CD4-positive, alpha-beta T cell treated with Interferon alpha-2 for 1 hour (primary cell): ENCODE results near the gene DPF3.

Experiments used
- DNase-seq, 2 donors: peaks; one replicate each; pipeline ENCODE4 v3.0.0-alpha.2; 2020 to 2022

DPF3 gene

GRCh38 chr14:72739446-72740405, 154.2 kb downstream of the DPF3 start:
- DNase-seq = no peak

DNA sequence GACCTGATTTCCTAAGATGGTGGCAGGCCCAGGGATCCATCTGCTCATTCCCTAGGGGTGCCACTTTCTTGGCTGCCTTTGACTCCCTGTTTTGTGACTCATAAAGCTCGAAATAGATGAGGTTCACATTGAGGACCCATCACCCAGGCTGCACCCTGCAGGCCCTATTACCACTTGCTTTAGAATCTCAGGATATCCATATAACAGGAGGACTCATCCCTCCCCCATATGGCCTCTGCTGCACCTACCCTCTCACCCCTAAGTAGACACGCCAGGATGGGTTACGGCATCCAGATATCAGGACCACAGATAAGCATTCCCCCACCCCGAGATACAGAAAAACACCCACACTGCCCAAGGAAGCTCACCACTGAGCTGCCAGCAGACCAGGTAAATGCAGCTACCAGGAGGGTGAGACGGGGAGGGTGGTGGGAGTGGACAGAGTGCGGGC, 155.7 kb downstream of the DPF3 start:
- DNase-seq = no peak

- DNase-seq = no peak
Measured at GRCh38 chr14:72737560-72737943, 156.3 kb downstream of the DPF3 start.

DNA sequence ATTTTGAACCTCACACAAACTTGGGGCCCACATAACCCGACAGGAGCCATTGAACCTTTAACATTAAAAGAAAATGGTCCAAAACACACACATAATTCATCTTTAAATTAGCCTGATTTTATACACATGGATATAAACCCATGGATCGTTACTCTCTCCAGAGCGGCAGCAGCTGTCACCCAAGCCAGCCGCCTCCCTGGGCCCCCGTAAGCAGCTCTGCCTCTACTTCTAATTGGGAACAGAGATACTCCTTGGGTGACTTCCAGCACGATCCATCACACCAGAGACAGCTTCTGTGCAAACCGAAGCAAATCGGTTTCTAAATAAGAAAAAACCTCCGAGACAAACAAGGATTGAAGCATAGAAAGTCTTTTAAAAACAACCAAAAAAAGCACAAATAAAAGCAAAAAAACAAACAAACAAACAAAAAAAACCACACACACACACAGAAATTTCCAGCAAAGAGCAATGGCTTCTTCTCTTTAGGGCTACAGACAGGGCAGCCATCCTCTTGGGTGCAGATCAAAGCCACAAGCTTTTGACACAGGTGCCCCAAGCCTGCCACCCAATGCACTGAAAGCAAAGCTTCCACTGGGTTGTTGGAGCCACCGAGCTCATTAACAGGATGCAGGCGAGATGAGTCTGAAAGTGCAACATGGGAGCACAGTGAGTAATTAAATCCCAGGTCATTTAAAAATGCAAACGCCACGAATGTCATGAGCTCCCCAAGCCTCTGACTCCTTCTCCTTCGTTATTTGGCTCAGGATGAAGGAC, 156.9 kb downstream of the DPF3 start:
- DNase-seq = no peak

DNA sequence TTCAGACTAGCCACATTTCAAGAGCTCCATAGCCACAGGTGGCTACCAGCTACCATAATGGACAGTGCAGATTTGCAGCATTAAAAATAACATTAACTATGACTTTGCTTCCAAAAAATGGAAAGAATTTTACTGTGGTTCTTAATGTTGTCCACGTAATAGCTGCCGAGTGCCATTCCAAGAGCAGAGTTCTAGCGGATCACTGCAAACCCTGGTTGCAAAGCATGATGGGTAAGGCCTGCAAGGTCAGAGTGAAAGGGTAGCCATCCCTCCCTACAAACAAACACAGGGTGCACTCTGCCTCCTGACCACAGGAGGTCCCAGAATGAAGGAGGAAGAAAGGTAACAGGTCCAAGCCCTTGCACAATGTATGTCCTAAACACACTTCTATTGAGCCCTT, 157.6 kb downstream of the DPF3 start:
- DNase-seq = no peak

DNA sequence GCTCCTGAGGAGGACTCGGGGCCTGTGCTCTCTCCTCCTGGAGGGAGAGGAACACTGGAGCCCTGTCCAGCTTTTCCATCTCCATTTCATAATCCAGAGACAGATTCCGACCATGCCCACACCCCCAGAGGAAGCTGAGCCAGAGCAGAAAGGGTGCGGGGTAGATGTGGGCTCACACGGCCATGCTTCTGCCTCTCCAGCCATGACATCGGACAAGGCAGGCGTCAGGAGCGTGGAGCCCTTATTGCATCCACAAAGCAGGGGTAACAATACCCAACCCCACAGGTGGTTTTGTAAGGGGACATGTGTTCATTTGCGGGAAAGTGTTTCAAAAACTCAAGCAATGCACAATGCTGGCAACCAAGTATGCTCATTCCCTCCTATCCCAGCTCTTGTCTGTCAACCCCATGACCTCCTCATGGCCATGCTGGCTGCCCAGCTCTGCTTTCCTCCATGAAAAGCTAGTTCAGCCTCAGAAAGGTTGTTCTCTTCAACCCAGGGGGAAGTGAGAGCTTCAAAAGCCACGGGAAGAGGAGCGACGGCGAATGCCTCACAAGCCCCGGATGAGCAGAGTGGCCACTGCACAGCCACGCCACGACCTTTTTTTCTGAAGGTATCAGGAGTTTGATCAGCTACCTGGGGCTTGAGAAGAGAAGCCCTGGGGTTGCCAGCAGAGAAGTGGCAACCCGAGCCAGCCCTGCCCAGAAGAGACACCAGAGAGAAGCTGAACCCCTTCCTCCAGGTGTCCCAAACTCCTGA, 161.7 kb downstream of the DPF3 start:
- DNase-seq = no peak

DNA sequence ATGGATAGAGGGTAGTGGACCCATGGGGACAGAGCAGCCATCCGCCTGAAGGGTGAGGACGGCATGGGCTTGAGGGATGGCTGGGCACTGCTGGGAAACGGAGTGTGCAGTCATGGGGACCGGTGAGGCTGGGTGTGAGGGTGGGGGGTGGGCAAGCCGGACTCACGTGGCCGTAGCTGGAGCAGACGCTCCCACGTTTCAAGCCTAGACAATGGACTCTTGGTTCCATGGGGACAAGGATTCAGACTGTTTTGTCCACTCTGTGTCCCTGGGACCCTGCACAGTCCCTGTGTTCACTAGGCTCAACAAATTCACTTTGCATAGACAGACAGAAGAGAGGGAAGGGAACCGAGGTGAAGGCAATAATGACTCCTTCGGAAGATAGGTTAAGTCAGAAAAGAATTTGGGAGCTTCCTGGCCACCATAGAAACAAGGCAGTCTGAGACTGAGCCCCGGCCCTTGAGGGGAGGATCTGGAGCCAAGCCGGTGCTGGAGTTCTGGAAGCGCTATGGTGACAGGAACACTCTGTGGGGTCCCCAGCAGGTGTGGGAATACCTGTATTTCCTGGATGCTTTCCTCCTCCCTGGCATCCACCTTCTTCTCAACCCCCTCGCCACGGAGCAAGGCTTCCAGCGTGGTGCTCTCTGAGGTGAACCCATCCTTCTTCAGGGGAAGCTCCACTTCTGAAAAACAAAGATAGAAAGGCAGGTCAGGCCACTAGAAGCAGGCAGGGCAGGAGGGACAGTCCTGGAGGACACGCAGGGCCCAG, 162.5 kb downstream of the DPF3 start:
- no peak for DNase-seq

DNA sequence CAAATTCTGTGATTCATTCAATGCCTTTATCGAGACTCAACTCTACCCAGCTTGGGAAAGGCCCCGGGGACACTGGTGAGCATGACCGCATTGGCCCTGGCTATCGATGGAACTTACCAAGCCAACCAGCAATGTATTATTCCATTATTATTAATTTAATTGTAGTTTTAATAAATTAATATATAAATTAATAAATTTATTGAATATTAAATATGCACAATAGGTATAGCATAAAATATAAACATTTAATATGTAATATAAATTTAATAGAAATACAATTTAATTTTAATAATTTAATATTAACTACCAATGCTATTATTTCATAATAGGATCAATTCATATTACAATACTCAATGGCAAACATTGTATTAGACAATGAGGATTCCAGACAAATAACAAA, 163.4 kb downstream of the DPF3 start:
- no peak for DNase-seq

DNA sequence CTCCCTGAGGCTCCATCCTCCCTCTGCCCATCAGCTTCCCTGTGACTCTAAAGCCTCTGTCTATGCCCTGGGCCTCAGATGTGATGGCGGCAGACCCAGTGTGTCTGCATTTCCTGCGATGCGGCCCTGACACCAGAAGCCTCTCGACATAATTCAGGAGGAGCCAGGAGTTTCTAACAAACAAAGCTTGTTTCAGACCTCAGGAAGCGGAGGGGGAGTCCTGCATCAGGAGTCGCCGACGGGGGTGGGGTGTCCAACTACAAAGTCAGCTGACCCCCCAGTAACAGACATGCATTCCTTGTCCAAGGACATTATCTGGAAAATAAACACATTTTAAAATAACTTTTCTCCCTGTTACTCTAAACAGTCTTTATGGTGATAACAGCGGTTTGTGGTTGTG, 167.5 kb downstream of the DPF3 start:
- no peak for DNase-seq

DNA sequence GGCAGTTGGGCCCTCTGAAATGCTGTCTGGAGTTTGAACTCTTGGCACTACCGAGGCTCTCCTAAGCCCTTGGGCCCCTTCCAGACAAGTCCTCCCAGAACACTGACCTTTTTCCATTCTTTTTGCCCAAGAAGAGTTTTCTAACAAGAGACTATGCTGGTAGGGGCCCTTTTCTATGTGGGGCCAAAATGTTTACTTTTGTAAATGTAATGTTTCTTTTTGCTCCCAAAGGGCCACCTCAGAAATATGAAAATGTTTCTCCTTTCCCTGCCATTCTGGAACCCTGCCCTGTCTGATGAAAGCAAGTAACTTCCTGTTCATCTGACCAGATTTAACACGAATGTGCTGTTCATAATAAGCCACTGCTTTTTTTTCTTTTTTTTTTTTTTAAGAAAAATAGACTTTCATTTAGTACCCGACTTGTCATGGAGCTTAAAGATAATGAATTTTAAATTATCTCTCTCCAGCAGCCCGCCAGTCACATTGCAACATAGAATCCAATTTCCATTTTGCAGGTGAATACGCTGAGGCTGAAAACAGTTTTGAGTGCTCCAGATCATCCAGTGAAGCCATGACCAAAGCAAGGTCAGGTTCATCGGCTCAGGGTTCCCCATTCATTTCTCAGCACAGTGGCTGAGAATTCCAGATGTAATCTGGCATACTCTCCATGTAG, 169.9 kb downstream of the DPF3 start:
- no peak for DNase-seq

DNA sequence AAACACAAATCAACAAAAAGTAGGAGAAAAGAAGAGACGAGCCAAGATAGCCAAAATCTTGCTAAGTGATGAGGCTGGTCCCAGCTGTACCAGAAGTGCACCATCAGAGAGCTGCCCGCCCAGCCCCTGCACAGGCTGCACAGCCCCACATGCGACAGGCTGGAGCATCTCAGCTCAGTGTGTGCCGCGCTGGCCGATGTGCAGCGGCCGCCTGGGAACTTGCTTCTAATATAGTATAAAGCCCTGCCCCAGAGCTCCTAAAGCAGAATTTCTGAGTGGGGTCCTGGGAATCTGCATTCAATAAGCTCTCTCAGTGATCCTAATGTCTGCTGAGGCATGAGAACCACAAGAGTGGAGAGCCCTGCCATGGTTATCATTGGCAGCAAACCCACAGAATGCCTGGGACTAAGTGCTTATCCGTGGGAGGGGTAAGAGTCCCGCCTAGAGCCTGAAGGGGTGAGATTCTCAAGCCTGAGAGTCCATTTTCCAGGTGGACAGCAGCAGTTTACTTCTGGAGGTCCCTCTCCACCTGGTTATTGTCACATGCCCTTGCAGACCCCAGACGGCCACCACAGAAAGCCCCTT, 171.6 kb downstream of the DPF3 start:
- no peak for DNase-seq

DNA sequence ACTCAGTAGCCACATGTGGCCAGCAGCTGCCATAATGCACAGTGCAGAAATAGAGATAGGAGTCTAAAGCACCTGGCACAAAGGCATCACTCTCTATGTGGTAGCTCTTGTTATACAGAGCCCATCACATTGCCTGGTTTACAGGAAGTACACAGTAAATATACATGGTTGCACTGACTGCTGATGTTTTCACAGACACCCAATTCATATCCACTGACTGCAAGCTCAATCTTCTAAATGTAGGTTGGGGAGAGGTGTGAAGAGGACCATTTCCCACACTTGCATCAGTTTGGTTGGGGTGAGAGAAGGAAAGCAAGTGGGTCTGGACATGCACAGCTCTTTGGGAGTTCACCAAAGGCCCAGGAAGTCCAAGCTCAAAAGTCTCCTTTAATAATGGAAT, 172.8 kb downstream of the DPF3 start:
- no peak for DNase-seq

DNA sequence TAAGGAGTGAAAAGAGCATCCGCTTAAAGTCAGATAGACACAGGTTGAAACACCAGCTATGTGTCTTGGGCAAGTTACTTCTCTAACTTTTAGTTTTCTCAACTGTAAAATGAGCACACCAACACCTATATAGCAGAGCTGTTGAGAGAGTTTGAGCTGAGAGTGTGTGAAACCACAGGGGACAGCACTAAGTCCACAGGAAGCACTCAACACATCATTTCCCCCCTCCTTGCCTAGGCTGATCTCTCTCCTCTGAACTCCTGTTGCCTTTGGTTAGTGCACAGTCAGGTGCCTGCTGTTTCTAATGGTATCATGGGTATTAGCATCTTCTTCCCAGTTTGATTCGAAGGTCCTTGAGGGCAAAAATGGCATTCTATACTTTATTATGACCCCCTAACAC, 176.7 kb downstream of the DPF3 start:
- DNase-seq = no peak

GRCh38 chr14:72716476-72716875, 177.4 kb downstream of the DPF3 start:
- DNase-seq = no peak

DNA sequence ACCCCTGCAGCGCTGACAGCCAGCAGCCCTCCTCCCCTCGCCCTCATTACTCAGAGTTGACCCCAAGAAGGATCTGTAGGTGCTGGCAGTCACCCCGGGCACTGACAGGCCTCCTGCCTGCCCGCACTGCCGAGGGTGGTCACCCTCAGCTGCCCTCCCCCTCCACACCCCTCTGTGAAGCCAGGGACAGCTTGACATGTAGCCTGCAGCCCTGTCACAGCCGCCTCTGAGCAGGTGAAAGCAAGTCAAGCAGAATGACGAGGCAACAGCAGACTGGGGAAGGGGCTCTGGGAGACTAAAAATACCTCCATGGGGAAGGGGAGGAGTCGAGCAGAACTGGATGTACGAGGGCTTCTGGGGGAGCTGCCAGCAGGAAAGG, 178.1 kb downstream of the DPF3 start:
- DNase-seq = no peak

DNA sequence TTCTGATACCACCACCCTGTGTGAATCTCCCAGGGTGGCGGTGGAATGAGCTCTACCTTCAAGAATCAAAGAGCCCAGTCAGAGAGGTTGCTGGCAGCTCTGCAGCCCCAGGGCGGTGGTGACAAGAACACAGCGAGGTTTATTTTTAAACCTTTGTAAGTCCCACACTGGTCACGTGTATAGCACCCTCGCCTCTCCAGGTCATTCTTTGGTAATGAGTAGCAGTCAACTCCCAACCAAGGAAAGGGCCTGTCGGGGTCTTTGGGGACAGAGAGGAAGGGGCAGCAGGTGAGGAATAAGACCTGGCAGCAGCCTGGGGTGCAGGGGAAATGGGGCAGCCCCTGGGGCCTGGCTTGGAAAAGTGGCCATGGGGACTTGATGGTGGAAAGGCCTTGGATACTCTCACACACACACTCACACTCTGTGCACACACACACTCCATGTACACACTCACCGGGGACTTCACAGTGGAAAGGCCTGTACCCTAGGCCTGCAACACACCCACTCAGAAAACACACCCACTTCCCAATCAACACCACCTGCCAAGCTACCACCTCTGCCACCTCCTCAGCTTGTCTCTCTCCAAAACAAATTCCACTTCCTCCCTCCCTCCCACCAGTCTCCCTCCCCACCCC, 178.6 kb downstream of the DPF3 start:
- no peak for DNase-seq

GRCh38 chr14:72714871-72715214, 179.1 kb downstream of the DPF3 start:
- no peak for DNase-seq

- peak; percentile 44 to 62 for DNase-seq
Measured at GRCh38 chr14:72714094-72714493, 179.8 kb downstream of the DPF3 start.

DNA sequence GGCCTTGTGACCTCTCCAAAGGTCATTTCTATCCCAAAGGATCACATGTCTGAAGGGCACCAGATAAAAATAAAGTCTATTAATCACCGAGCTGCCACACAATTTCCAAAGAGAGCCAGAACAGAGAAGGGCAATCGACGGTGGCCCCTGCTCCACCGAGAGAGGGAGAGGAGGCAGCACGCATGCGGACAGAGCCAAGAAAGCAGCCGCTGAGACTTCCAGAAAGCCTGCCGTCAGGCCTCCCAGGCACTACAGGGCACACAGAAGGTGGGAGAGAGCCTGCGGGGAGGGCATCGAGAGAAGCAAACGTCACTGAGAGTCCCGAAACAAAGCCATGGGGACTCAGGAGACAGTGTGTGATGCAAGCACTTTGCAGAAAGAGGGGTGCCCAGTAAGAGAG, 182.0 kb downstream of the DPF3 start:
- DNase-seq = no peak

- DNase-seq = no peak
Measured at GRCh38 chr14:72709916-72710611, 183.8 kb downstream of the DPF3 start.
